AG04450 (cell line): ENCODE measurements around the gene SCGB1C2. TPM values are rescaled to one million over a fixed set of nuclear protein-coding genes. Genes with fewer than 3 reads are reported as not detected.

Experiments used
- CTCF ChIA-PET: fragments of 300-600, 350-600 bp; formaldehyde crosslinking; extraction: SDS; loops from one replicate; lab custom pipeline; 2022; ENCODE audit warnings: antibody characterized with exemption, inconsistent platforms; lab: Charles Lee
- POLR2A ChIA-PET: fragments of 350-600 bp; formaldehyde crosslinking; extraction: SDS; loops from one replicate; lab custom pipeline; 2021; ENCODE audit warnings: antibody characterized with exemption, inconsistent platforms; lab: Yijun Ruan, JAX
- DNase-seq: peaks from one replicate; pipeline ENCODE4 v3.0.0-alpha.2; 2011; ENCODE audit warnings: low read depth, low spot score
- H3K27ac ChIP-seq: one replicate; pipeline ENCODE4 v1.5.1; 2012; ENCODE audit warnings: low read depth, low read length, control low read depth
- H3K27me3 ChIP-seq: one replicate; pipeline ENCODE4 v1.6.0; 2012; ENCODE audit warnings: low read length; ENCODE audit not compliant: control insufficient read depth, insufficient read depth
- H3K4me3 ChIP-seq: 2 replicates; pipeline ENCODE4 v1.5.1; 2011; ENCODE audit warnings: mild to moderate bottlenecking, low read depth, low read length, control low read depth
- H3K9me3 ChIP-seq: 2 replicates; pipeline ENCODE4 v1.5.1; 2012; ENCODE audit warnings: low read length; ENCODE audit not compliant: control insufficient read depth, insufficient read depth
- polyA plus RNA-seq: library from polyadenylated mRNA; depleted of rRNA; stranded (reverse); fragments of >200 nt; gene quantifications from 2 replicates; pipeline ENCODE4 v1.2.3, GENCODE V29; 2011
- TF ChIP-seq, protein P1 (sequence below): IDR thresholded peaks from 2 replicates; pipeline ENCODE4 v1.5.1; 2011; ENCODE audit warnings: low read depth, low read length, control low read depth, inconsistent platforms

Gene SCGB1C2
- polyA plus RNA-seq, 1 experiment = not detected

DNA sequence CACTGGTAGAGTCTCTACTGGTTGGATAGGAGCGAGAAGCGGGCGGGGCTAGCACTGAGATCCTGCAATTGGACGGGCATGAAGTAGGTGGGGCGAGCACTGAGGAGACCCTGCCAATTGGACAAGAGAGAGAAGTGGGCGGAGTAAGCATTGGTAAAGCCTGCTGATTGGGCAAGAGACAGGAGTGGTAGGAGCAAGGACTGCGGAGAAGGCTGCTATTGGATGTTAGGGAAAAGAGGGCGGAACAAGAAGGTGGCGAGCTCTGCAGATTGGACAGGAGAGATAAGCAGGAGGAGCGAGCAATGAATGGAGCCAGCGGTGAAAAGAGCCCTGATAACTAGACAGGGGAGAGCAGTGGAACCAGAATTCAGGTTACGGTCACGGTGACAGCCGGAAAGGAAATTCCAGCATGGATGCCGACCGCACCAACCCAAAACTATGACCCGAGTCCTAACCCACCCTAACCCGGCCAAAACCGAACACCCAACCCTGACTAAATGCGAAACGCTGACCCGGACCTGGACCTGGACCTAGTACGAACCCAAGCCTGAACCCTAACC lies 4.8 kb downstream of the SCGB1C2 start:
- Histone ChIP-seq H3K27me3 (peaks cover 5% of the 10 kb centered on the region), H3K9me3 (no peaks in the 10 kb centered on the region), H3K27ac (no peak overlapping the region), H3K4me3 (no peak overlapping the region)
- TF ChIP-seq, protein P1, sequence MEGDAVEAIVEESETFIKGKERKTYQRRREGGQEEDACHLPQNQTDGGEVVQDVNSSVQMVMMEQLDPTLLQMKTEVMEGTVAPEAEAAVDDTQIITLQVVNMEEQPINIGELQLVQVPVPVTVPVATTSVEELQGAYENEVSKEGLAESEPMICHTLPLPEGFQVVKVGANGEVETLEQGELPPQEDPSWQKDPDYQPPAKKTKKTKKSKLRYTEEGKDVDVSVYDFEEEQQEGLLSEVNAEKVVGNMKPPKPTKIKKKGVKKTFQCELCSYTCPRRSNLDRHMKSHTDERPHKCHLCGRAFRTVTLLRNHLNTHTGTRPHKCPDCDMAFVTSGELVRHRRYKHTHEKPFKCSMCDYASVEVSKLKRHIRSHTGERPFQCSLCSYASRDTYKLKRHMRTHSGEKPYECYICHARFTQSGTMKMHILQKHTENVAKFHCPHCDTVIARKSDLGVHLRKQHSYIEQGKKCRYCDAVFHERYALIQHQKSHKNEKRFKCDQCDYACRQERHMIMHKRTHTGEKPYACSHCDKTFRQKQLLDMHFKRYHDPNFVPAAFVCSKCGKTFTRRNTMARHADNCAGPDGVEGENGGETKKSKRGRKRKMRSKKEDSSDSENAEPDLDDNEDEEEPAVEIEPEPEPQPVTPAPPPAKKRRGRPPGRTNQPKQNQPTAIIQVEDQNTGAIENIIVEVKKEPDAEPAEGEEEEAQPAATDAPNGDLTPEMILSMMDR = no peak
- POLR2A ChIA-PET = no interaction called here
- DNase-seq = no peak
- CTCF ChIA-PET = no interaction called here

- POLR2A ChIA-PET = no interaction called here
- H3K9me3 ChIP-seq = no peaks in the 10 kb centered on the region
- H3K27me3 ChIP-seq = peaks cover 5% of the 10 kb centered on the region
- no peak overlapping the region for H3K4me3 ChIP-seq
- no peak overlapping the region for H3K27ac ChIP-seq
- CTCF ChIA-PET = interaction anchor here (1.5 to 2.0 kb wide), 2 partner anchors 244 to 557 kb away, joined by 5 to 8 read pairs; no protein-coding TSS in a partner anchor
- TF ChIP-seq, protein P1 = no peak
- DNase-seq = no peak
Observed at GRCh38 chr17:142876-143784, 5.8 kb downstream of the SCGB1C2 start.

DNA sequence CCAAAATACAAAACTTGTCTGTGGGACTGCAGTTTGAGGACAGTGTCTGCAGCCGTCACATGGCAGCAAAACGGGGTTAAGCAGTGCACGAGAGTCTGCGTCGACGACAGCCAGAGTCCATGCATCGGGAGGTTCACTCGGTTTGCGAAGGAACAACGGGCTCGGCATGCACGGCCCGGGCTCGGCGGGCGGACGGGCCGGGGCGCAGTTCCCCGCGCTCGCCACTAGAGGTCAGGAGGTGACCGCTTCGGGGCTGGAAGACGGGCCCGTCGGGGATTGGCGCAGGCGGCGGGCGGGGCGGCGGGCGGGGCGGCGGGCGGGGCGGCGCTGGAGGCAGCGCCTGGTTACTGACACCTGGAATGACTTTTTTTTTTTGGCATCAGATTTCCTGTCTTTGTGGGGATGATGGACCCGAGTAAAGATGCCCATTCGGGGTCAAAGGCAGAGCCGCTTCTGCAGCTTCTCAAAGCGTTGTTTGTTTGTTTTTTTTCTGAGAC lies 6.5 kb downstream of the SCGB1C2 start:
- Histone ChIP-seq H3K4me3 (no peak overlapping the region), H3K9me3 (no peaks in the 10 kb centered on the region), H3K27ac (no peak overlapping the region), H3K27me3 (peaks cover 5% of the 10 kb centered on the region)
- TF ChIP-seq, protein P1 = peak; percentile 67
- ChIA-PET POLR2A (no interaction called here), CTCF (interaction anchor here (0.6 to 2.0 kb wide), 4 partner anchors 243 to 562 kb away, joined by 3 to 8 read pairs (median 4); no protein-coding TSS in a partner anchor)
- DNase-seq = peak; percentile 15

- no peak overlapping the region for H3K4me3 ChIP-seq
- DNase-seq = no peak
- peaks cover 5% of the 10 kb centered on the region for H3K27me3 ChIP-seq
- TF ChIP-seq, protein P1 = no peak
- ChIA-PET CTCF (interaction anchor here (0.8 to 2.0 kb wide), 2 partner anchors 242 to 555 kb away, joined by 3 to 8 read pairs; no protein-coding TSS in a partner anchor), POLR2A (no interaction called here)
- H3K27ac ChIP-seq = no peak overlapping the region
- no peaks in the 10 kb centered on the region for H3K9me3 ChIP-seq
Observed at GRCh38 chr17:144936-145670, 7.7 kb downstream of the SCGB1C2 start.
